EL (cell line): Measurements from ENCODE around the gene AFAP1.

Experiments used
- DNase-seq: peaks from one replicate; pipeline ENCODE4 v3.0.0-alpha.2; 2016

AFAP1 gene

GRCh38 chr4:7862561-7863192 lies 77.0 kb downstream of the AFAP1 start:
- no peak for DNase-seq

- DNase-seq = peak; percentile 98
Observed at GRCh38 chr4:7861440-7861881, 78.2 kb downstream of the AFAP1 start.

GRCh38 chr4:7860600-7861163 lies 79.0 kb downstream of the AFAP1 start:
- no peak for DNase-seq

DNA sequence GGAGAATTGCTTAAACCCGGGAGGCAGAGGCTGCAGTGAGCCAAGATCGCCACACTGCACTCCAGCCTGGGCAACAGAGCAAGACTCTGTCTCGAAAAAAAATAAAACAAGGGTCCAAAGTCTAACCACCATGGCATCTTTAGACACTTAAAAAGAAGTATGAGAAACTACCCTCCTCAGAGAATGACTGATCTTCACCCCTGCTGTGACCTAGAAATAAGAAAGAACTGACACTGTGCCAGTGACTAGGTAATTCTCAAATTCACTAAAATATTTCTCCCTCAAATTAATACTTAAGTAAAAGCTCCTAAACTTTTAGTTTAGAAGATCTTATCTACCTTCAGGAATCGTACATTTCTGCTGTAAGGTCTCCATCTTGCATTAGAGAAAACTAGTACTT lies 80.3 kb downstream of the AFAP1 start:
- no peak for DNase-seq

DNA sequence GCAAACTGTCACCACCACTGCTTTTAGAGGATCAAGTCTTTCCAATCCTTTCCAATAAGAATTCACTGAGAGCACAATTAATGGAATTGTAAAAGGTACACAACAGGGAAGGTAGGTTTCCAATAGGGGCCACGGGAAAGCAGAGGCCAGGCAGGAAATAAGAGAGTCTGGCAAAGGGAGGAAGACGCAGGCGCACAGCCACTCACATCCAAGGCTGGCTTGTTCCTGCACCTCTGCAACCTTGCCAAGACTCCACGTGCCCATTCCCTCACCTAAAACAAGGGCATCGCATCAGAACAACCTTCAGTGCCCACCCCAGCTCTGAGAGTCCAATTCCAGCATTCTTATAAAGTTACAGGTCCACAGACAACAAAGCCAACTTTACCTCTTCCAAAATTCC lies 81.2 kb downstream of the AFAP1 start:
- DNase-seq = no peak

DNA sequence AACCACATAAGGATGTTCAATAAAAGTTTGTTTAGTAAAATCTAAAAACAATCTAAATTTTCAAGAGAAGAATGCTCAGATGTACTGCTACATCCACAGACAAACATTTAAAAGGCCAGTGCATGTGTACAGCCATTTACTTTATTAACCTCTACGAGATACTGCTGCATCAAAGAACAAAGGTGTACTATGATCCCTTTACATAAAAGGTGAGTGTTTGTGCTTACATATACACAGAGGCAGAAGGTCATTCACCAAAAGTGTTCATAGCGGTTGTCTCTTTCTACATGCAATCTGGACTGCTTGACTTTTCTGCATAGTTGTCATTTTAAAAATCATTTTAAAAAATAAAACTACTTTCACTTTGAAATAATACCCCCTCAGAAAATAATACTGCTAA lies 81.7 kb downstream of the AFAP1 start:
- no peak for DNase-seq

DNA sequence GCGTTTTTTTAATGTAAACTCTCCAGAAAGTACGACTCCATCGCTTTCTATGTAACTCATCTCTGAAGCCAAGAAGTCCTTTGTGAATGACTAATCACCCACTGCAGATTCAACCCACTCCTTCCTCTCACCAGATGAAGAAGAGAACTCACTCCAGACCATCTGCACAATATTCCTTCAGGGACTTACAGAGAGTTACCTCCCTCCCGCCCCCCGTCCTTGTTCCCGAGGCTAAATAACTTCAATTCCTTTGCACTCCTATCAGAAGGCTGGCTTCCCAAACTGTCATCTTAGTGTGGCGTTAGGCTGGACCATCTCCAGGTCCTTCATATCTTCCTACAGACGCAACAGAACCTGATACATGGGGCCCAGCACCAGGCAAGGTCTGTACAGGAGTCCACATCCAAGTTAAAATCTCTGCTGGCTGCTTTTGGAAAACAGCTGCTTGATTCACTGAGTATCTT lies 82.4 kb downstream of the AFAP1 start:
- peak; percentile 96 for DNase-seq

- DNase-seq = no peak
Observed at GRCh38 chr4:7855731-7856130, 83.9 kb downstream of the AFAP1 start.

GRCh38 chr4:7854697-7855370 lies 84.8 kb downstream of the AFAP1 start:
- no peak for DNase-seq

DNA sequence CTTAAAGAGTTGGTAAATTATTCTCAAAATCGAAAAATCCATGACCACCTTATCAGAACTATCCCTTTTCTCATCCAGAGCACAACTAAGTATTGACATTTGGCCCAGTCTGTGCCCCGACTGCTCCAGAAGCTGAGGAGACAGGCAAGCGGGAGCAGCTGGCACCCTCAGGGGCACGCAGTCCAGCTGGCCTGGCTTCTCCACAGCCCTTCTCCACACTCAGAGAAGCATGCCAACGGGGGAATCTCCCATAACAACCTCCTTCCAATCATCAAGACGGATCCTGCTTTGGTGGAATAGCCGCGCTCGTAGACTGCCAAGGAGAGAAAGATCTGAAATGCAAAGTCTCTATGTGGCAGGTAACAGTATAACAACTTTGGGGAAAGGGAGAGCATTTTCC lies 85.4 kb downstream of the AFAP1 start:
- no peak for DNase-seq

DNA sequence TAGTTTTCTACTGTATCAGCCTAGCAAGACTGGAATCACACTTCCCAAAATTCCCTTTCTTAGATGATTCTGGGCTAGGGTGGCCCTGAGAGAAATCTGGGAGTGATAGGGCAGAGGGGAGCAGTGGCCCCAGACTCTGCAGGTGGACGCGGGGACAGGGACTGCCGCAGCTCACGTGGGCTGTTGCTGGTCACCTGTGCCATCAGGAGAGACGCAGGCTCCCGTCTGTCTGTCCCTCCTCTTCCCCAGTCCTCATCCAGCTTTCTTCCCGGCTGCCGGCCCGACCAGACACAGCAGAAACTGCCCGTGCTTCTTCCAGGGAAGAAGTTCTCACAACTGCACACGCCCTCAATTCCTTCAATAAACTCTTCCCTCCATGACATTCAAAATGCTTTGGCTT lies 86.4 kb downstream of the AFAP1 start:
- no peak for DNase-seq

DNA sequence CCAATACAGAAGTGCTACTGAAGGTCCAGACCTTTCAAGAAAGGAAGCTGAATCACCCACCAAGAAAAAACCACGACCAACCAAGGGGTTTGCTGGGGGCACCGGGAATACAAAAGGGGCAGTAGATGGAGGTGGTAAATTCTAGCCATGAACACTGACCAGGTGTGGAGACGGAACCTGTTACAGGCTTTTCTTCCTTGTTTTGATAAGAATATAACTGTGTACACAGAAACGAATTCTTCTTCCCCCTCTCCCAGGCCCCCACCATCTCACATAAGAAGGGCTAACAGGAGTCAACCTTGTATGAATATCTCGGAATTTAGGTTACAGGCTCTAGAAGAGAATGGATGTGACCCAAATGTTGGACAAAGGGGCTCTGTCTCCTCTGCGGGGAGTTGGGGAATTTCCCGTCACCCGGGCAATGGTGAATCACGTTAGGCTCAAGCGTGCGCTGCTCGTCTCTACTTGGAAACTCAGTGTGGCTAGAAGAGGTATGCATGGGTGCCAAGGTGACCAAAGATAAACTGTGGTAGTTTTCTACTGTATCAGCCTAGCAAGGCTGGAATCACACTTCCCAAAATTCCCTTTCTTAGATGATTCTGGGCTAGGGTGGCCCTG lies 87.0 kb downstream of the AFAP1 start:
- no peak for DNase-seq

GRCh38 chr4:7850489-7850888 lies 89.2 kb downstream of the AFAP1 start:
- DNase-seq = no peak

DNA sequence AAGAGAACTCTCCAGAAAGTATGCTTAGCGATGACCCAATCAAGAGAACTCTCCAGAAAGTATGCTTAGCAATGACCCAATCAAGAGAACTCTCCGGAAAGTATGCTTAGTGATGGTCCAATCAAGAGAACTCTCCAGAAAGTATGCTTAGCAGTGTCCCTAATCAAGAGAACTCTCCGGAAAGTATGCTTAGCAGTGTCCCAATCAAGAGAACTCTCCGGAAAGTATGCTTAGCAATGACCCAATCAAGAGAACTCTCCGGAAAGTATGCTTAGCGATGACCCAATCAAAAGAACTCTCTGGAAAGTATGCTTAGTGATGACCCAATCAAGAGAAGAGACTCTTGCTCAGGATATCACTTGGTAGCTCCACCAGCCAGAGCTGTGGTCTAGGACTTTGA lies 92.5 kb downstream of the AFAP1 start:
- DNase-seq = no peak

DNA sequence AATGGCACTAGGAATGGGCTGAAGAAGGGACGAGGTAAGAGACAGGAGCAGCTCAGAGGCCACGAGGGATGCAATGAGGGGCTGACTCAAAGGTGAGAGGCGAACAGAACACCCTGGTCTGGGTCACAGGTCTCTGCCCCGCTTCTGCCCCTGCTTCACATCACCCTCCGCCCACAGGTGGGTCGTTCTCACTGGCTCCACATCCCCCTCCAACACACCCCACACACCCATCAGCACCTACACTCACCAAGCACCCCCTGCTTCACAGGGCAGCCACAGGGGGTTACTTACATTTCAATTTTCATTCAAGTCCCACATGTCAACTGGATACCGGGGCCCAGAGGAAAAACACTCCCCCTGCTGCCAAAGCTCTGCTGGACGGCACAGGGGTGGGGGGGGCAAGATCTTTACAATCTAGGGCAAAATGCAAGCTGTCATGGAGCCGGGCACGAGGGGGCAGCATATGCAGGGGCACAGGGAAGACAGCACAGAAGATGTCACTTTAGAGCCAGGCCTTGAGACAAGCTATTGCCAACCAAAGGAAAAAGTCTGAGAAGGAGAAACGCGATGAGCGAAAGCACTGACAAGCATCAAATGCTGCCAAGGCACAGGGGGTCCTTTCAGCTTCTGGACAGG lies 94.0 kb downstream of the AFAP1 start:
- DNase-seq = no peak

- peak; percentile 98 for DNase-seq
Observed at GRCh38 chr4:7844594-7844991, 95.1 kb downstream of the AFAP1 start.

DNA sequence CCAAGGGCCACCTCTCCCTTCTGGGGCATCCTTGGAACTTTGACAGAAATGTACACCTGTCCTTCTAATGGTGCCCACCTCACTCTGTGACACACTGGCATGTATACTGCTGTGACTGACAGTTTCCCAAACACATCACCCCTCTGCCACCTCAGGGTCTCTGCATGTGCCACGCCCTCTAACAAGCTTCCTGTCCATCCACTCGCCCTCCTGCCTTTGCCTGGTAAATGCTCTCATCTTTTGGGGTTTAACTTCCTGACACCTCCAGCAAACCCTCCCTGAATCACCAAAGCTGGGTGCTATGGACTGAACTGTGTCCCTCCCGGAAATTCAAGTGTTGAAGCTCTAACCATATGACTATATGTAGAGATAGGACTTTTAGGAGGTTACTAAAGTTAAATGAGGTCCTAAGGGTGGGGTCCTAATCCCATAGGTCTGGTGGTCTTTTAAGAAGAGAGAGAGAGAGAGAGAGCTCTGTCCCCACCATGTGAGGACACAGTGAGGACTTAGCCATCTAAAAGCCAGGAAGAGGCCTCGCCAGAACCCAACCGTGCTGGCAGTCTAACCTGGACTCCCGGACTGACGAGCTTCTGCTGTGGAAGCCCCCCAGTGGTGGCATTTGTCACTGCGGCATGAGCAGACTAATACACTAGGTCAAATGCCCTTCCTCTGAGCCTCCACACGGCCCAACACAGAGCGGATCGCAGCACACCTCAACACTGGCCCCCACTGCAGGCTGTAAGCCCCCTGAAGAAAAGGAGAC lies 95.6 kb downstream of the AFAP1 start:
- peak; percentile 94 for DNase-seq

GRCh38 chr4:7842384-7843279 lies 97.0 kb downstream of the AFAP1 start:
- peak; percentile 99 for DNase-seq

- no peak for DNase-seq
Observed at GRCh38 chr4:7841894-7842293, 97.8 kb downstream of the AFAP1 start.

DNA sequence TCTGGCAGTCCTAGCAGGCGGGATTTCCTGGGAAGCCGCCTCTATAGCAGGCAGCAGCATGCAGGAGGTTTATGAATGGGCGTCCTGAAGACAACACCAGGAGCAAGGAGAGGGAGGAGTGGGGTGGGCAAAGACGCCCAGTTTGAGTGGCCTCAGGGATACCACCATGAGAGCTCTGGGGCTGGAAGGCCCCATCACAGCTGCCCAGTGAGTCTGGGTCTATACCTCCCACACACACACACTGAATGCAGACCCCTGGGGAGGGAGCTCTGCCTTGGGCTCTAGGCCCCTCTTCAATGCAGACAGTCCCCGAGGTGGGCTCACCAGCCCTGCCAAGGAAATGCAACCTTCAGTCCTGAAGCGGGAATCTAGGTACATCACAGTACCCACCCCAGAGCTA lies 98.6 kb downstream of the AFAP1 start:
- no peak for DNase-seq

GRCh38 chr4:7839856-7840255 lies 99.8 kb downstream of the AFAP1 start:
- DNase-seq = no peak
